GM10266 (cell line): Measurements from ENCODE around the gene NEMP1.

Experiments
- DNase-seq: peaks from one replicate; pipeline ENCODE4 v3.0.0; 2012; ENCODE audit errors: extremely low spot score
- CTCF ChIP-seq: IDR thresholded peaks from 2 replicates; pipeline ENCODE4 v1.5.1; 2012; ENCODE audit warnings: mild to moderate bottlenecking, low read depth; ENCODE audit not compliant: control insufficient read depth, insufficient read depth; ENCODE audit errors: missing control alignments

NEMP1 gene

DNA sequence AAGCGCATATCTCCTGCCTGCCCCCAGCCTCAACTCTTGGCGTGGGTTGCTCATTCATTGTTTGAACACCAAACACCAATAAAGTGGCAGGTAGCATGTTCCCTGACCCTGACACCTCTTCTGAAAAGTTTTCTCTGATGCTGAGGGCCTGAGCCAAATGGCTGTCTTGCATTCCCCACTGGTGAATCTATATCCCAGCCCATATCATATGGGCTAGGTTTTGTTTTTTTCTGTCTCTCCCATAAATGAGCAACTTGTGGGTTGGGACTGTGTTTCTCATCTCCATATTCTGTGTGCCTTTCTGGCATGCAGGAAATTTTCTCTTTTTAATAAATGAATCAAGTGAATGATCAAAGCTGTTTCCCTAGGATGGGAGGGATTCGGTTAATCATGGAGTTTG lies 33.7 kb downstream of the NEMP1 start:
- no peak for TF ChIP-seq CTCF
- no peak for DNase-seq

GRCh38 chr12:57044468-57044867 lies 34.1 kb downstream of the NEMP1 start:
- no peak for TF ChIP-seq CTCF

DNA sequence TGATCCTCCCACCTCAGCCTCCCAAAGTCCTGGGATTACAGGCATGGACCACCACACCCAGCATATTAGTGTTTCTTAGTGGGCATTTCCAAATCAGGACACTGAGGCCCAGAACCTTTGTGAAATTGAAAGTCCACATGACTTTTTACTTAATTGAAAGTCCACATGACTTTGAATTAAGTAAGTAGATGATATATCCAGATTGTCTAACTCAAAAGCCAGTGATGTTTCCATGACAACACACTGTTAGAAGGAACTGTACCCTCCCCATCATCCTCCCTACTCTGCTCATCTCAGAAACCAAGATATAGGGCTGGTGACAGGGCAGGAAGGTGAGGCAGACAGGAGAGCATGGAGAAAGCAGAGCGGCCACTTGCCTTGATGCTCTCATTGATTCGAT lies 35.9 kb downstream of the NEMP1 start:
- no peak for DNase-seq
- no peak for TF ChIP-seq CTCF

More at GRCh38 chr12:57044468-57044867, 34.1 kb downstream of the NEMP1 start:
- no peak for DNase-seq

GRCh38 chr12:57040750-57041149 lies 37.8 kb downstream of the NEMP1 start:
- no peak for DNase-seq
- no peak for TF ChIP-seq CTCF

DNA sequence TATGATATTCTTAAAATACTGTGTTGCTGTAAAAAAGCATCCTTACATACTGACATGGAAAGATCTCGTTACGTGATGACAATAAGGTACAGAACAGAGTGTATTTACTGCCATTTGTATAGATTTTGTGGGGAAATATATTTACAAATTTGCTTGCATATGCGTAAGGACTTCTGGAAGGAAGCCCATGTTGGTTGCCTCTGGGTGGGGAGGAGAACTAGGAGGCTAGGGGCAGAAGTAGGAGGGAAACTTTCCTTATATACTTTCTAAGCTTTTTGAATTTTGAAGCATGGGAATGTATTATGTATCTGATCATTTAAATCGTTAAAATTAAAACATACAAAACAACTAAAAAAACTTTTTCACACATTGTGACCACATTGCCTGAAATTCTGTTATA lies 38.4 kb downstream of the NEMP1 start:
- DNase-seq = no peak

GRCh38 chr12:57039016-57039798 lies 39.4 kb downstream of the NEMP1 start:
- DNase-seq = no peak
- TF ChIP-seq CTCF = no peak

More for the DNA sequence above, 38.4 kb downstream of the NEMP1 start:
- no peak for TF ChIP-seq CTCF

DNA sequence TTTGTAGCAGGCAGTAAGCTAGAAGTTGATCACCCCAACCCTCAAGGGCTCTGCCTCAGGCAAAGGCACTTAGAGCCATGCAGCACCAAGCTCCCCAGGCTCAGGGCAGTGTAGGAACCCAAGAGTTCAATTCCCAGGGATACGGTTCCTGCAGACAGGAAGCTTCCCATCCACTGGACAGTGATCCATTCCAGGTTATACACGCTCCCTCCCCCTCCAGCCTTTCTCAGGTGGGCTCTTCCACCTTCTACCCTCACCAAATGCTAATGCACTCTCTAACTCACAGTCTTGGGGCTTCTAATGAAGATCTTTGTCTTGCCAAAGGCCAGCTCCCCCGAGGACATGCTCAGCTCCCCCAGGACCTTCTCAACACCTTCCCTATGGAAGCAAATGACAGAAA lies 41.3 kb downstream of the NEMP1 start:
- TF ChIP-seq CTCF = no peak
- no peak for DNase-seq
